ENCODE measurements around the gene SETDB2.
"Not testable (repeated sequence)": the region's sequence is repeated elsewhere in the genome, so short reads cannot be mapped to it uniquely, and the experiment has no call there.

Gene SETDB2

DNA sequence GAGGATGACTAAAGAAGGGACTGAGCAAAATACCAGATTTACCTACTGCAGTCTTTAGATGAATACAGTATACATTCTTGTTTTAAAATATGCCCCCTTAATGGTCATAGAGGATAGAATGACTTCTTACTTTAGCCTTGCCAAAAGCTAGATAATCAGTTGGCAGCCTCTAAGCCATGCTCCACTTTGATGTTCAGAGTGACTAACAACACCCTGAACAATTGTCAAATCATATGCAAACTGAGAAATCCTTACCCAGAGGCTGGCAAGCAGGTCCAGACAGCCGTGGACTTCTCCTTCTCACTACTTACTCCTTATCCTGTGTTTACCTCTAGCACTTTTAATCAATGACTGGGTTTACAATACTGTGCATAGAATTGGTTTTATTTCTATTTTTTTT is 28.1 kb downstream of the SETDB2 start:
- no peak for DNase-seq

DNA sequence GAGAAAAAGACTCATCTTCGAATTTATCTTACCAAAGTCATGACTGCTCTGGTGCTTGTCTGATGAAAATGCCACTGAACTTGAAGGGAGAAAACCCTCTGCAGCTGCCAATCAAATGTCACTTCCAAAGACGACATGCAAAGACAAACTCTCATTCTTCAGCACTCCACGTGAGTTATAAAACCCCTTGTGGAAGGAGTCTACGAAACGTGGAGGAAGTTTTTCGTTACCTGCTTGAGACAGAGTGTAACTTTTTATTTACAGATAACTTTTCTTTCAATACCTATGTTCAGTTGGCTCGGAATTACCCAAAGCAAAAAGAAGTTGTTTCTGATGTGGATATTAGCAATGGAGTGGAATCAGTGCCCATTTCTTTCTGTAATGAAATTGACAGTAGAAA is 32.5 kb downstream of the SETDB2 start:
- no peak for DNase-seq

- DNase-seq = no peak
These were observed 37.7 kb downstream of the SETDB2 start for GRCh38 chr13:49481788-49482187.

DNA sequence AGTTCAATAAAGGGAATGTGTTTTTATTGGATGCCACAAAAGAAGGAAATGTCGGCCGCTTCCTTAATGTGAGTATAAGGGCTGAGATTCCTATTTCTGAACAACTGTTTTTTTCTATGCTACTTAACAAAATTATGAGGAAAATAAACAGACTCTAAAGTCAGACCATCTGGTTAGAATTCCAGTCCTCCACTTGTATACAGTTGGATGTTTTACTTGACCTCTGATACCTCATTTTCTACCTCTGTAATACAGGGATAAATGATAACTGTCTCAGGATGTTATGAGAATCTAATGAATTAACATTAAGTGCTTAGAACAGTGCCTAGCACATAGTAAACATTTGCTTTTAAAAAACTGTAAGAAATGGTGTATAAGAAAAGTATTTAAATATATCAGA is 44.5 kb downstream of the SETDB2 start:
- DNase-seq = no peak

DNA sequence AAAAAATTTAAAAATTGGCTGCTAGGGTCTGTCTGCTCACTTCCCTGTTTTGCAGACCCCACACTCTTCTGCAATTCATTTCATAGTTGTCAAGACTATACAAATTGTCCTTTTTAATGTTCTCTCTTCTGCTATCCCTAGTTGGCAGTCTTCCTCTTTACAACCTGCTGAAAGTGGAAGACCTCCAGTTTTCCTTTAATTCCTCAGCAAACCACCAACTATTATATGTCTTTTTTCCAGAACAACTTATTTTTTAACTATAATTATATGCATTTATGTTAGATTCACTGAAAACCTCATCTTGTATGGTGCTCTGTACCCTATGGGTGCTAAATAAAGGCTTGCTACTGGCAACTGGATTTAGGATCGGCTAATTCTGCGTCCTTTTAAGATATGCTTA is 50.6 kb downstream of the SETDB2 start:
- no peak for DNase-seq

- DNase-seq = peak in 1 of 2 experiments; percentile 12
These were observed 52.0 kb downstream of the SETDB2 start, which contains the start of gene PHF11 for GRCh38 chr13:49495783-49496762. TSS of gene PHF11 (plus strand) at chr13:49495953. CDS start at chr13:49496002, 49 bp downstream.

GRCh38 chr13:49496837-49497236 is 52.8 kb downstream of the SETDB2 start:
- not testable (repeated sequence) for DNase-seq

- no peak for DNase-seq
These were observed 53.2 kb downstream of the SETDB2 start for GRCh38 chr13:49497272-49497671.

- DNase-seq = no peak
These were observed 54.1 kb downstream of the SETDB2 start for GRCh38 chr13:49498206-49498605.

DNA sequence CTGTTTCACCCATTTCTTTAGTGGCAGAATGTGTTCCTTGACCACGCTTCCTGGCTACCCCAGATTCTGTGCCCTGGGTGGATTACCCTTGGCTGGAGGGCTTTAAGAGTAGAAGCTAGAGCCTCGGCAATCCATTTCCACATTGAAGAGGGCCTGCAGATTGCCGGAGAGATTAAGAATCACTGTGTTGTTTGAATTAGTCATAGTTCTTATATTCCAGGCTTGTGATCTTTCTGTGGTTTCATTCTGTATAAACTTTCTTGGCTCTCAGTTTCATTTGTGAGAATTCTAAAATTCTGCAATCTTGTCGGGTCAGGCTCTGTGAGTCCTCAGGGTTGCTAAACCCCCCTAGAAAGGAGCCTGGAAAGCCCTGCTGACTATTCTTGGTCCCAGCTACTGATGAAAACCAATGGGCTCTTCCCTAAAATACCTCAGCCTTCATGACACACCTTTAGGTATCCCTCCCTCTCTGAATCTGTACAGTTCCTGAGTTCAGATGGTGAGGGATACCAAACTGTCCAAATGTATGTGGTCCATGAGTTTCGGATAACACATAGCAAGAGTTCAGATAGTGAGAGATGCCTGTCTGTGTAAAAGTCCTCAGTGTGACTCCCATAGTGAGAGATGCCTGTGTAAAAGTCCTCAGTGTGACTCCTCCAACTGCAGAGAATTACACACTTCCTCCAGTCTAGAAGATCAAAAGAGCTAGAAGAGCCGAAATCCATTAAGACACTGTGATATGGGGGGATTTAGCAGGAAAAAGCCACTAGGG is 56.0 kb downstream of the SETDB2 start:
- DNase-seq = no peak

DNA sequence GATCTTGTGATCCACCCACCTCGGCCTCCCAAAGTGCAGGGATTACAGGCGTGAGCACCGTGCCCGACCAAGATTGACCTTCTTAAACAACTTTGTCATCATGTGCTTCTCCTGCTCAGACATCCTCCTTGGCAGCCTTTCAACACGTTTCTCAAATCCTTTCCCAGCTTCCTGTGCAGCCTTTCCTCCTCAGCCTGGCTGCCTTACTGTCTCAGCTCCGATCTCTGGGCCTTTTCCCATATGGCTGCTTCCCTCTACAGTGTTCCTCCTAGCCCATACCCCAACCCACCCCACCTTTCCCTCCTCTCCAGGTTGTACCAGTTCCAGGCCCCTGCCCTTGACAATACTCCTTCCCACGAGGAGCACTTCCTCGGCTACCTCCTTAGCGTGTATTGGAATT is 58.9 kb downstream of the SETDB2 start:
- no peak for DNase-seq

GRCh38 chr13:49503951-49504350 is 59.9 kb downstream of the SETDB2 start:
- no peak for DNase-seq

GRCh38 chr13:49512578-49512977 is 68.5 kb downstream of the SETDB2 start:
- DNase-seq = no peak

DNA sequence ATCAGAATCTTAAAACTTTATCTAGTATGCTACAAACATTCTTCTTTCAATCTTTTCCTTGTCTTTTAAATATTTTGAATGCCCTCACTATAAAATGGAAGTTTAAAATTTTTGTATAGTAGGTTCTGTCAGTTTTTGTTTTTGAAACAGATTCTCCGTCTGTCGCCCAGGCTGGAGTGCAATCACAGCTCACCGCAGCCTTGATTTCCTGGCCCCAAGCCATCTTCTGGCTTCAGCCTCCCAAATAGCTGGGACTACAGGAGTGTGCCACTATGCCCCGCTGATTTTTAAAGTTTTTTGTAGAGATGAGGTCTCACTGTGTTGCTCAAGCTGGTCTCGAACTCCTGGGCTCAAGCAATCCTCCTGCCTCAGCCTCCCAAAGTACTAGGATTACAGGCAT is 72.4 kb downstream of the SETDB2 start:
- no peak for DNase-seq

DNA sequence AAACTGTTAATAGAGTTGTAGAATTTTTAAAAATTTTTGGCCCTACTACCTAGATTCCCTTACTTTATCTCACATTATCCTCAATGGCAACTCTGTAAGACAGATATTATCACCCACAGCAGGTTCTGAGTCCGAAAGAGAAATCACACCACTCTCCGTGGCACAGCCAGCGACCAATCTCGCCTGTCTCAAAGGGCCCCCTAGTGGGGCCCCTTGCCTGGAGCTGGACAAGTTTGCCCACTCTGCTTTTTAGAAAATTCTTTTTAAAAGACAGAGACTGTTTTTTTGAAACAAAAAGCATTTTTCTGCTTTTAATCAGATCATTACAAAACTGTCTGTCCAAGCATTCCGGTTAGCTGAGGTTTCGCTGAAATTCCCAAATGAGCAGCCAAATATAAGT is 73.4 kb downstream of the SETDB2 start:
- DNase-seq = no peak

DNA sequence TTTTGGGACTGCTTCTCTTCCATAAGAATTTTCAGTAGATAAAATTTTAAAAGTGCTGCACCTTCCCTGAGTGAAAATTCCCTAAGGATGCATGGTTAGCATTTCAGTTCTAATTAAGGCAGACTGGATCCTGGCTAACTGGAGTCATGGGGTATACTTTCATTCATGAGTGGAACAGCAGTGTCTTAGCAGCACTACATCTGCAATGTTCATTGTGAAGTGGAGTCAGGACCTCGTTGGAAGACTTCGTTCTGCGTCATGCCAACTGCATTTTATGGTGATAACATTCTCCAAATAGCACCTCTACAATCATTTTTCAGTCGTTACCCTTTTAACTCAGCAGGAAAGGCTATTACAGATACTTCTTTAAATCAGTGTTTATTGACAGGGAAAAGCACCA is 77.2 kb downstream of the SETDB2 start:
- DNase-seq = peak in 1 of 2 experiments; percentile 2

GRCh38 chr13:49524740-49525501 is 80.8 kb downstream of the SETDB2 start:
- no peak for DNase-seq

DNA sequence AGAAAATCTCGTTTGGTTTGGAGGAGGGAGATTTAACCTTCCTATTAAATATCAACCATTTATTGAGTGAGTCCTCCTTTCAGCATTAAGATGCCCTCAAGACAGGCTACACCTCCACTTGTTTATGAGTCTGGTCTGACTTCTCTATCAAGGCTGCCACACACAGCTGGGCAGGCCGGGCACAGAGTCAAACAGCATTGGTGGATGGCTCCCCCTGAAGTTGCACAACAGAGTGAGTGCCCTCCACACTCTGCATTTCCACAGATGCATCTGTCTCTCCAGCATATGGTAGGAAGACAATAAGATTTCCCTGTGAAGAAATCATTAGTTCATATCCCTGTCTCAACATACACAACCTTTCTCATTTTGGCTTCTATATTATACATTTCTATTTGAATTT is 83.0 kb downstream of the SETDB2 start:
- DNase-seq = no peak

DNA sequence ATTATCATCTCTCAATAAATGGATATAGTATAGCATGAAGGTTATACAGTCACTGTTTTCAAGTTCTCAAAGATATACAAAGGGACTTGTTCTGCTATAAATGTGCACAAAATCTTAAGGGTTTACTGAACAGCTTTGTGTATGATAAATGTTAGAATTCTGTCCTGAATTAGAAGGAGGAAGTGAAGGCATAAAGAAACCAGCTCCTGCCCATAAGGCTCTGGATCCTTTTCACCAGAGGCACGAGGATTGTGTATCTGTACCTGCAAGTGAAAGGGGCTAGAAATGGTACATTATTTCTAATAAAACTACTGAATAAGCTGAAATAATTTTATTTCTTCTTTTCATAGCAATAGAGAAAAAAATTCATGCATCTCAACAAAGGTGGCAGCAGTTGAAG is 84.1 kb downstream of the SETDB2 start:
- DNase-seq = no peak

GRCh38 chr13:49530457-49530856 is 86.4 kb downstream of the SETDB2 start:
- DNase-seq = no peak

GRCh38 chr13:49532593-49532992 is 88.5 kb downstream of the SETDB2 start:
- DNase-seq = no peak

DNA sequence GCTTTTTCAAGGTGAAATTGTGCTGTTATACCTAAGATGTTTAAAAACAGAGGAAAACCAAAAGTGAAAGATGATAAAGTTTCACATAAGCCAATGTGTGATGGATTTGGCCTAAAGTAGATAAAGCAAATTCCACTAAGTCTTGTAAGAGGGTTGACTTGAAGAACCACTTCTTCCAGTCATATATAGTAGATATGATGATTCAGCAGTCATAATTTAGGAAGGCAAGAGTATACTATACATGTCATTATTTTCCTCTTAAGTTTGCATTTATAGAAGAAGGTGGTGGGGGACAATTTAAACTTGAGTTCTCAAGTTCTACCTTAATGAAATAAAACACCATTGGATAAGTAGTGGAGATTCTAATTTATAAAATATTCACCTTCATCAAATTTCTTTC is 88.9 kb downstream of the SETDB2 start:
- DNase-seq = no peak

Measured in NCI-H2081 (cell line).